Lung (tissue), 12 donors: ENCODE results near the gene PHYH. TPM values are rescaled to one million over a fixed set of nuclear protein-coding genes. Genes with fewer than 3 reads are reported as not detected.

Source experiments
- ATAC-seq: fragments of 200-7000 bp; cut with Tn5 transposase; one replicate; pipeline ENCODE4 v1.9.1; 2020; ENCODE audit warnings: moderate number of reproducible peaks; ENCODE audit not compliant: insufficient read depth, low FRiP score
- DNase-seq, 3 donors: peaks; one replicate each; pipeline ENCODE4 v3.0.0-alpha.2; 2013 to 2017
- H3K27ac ChIP-seq, 2 donors: one replicate each; pipeline ENCODE4 v1.5.1; 2013; ENCODE audit warnings: mild to moderate bottlenecking in 2 of 2, moderate library complexity in 2 of 2, control low read depth in 1 of 2, inconsistent platforms in 1 of 2, low read depth in 1 of 2, low read length in 1 of 2
- H3K27me3 ChIP-seq, 3 donors: one replicate each; pipeline ENCODE4 v1.5.1; 2013; ENCODE audit warnings: low read length in 2 of 3; ENCODE audit not compliant: control insufficient read depth in 3 of 3, insufficient read depth in 3 of 3
- H3K36me3 ChIP-seq, 4 donors: one replicate each; pipeline ENCODE4 v1.5.1; 2013; ENCODE audit warnings: low read length in 4 of 4, mild to moderate bottlenecking in 1 of 4, moderate library complexity in 1 of 4; ENCODE audit not compliant: control insufficient read depth in 4 of 4, insufficient read depth in 4 of 4
- H3K4me1 ChIP-seq, 5 donors: one replicate each; pipeline ENCODE4 v1.5.1; 2013; ENCODE audit warnings: low read length in 5 of 5, mild to moderate bottlenecking in 2 of 5, moderate library complexity in 1 of 5; ENCODE audit not compliant: control insufficient read depth in 5 of 5, insufficient read depth in 5 of 5
- H3K4me3 ChIP-seq: one replicate; pipeline ENCODE4 v1.5.1; 2013; ENCODE audit warnings: mild to moderate bottlenecking, control low read depth, moderate library complexity
- H3K9ac ChIP-seq, 2 donors: one replicate each; pipeline ENCODE4 v1.5.1; 2013; ENCODE audit warnings: low read length in 2 of 2, control low read depth in 1 of 2; ENCODE audit not compliant: insufficient read depth in 1 of 2
- H3K9me3 ChIP-seq, 4 donors: one replicate each; pipeline ENCODE4 v1.5.1; 2013; ENCODE audit warnings: low read length in 3 of 4, mild to moderate bottlenecking in 1 of 4, moderate library complexity in 1 of 4; ENCODE audit not compliant: control insufficient read depth in 4 of 4, insufficient read depth in 3 of 4
- WGBS, 2 donors: extraction: QIAGEN DNeasy Blood & Tissue Kit; methylation state at CpG; one replicate each; pipeline ENCODE4 v1.1.7; 2013; 5-methylcytosine and 5-hydroxymethylcytosine counted together
- polyA plus RNA-seq, 2 donors: library from polyadenylated mRNA; stranded (reverse); fragments of 200-250 nt; gene quantifications; one replicate each; pipeline ENCODE4 v1.2.1, GENCODE V29; 2013
- total RNA-seq, 2 donors: library from RNA; depleted of rRNA in 1 of 2; stranded (reverse); fragments of >200 nt in 1 of 2; gene quantifications; one replicate each; pipeline ENCODE4 v1.2.1, GENCODE V29; 2014 to 2021
- TF ChIP-seq, protein P1 (sequence below): IDR thresholded peaks from 2 replicates; pipeline ENCODE4 v1.5.1; 2012; ENCODE audit warnings: mild to moderate bottlenecking; ENCODE audit errors: control extremely low read depth, extremely low read depth
- donor health status: control.
- donor health status: control.
- donor health status: Bipolar disorder and iron deficiency.
- donor health status: healthy.
- donor health status: DM: yes; HTN: yes; CAD: no.

PHYH gene
- total and polyA plus RNA-seq, 4 donors, result 14.8 to 28.9 (median 22.8) TPM

DNA sequence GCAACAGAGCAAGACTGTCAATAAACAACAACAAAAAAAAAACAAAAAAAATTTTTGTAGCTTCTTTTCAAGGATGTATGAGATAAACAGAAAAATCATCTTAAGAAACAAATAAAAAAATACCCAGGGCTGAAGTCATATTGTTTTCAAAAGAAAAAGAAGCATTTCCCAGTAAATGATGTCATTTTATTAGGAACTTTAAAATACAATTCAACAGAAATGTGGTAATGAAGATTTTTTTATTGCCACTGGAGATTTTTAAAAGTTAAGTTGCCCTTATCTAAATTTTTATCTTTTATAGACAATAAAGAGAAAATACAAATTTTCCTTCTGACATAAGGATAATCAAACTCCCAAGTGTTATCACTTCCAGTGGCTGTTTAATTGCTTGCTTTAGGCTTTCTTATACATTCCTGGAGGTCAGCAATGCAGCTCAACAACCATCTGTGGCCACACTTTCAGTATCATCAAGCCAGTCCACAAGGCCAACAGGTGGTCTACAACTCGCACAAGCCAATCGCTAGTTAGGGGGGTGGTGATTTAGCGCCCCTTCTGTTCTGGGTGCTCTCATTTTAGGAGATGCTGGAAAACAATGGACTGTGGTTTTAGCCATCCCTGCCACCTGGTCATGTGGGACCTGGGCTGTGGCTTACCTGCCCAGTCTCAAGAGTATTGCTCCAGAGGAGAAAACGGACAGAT is 37.4 kb upstream of the PHYH start:
- no peaks in the 10 kb centered on the region for H3K9me3 ChIP-seq
- no peaks in the 10 kb centered on the region for H3K27me3 ChIP-seq
- DNase-seq (no peak), ATAC-seq (no peak)
- no peak overlapping the region for H3K27ac ChIP-seq
- no peak overlapping the region for H3K9ac ChIP-seq
- peaks cover 0 to 36% (median 11%) of the 10 kb centered on the region in 5 donors for H3K4me1 ChIP-seq
- TF ChIP-seq, protein P1, sequence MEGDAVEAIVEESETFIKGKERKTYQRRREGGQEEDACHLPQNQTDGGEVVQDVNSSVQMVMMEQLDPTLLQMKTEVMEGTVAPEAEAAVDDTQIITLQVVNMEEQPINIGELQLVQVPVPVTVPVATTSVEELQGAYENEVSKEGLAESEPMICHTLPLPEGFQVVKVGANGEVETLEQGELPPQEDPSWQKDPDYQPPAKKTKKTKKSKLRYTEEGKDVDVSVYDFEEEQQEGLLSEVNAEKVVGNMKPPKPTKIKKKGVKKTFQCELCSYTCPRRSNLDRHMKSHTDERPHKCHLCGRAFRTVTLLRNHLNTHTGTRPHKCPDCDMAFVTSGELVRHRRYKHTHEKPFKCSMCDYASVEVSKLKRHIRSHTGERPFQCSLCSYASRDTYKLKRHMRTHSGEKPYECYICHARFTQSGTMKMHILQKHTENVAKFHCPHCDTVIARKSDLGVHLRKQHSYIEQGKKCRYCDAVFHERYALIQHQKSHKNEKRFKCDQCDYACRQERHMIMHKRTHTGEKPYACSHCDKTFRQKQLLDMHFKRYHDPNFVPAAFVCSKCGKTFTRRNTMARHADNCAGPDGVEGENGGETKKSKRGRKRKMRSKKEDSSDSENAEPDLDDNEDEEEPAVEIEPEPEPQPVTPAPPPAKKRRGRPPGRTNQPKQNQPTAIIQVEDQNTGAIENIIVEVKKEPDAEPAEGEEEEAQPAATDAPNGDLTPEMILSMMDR, result no peak
- no peak overlapping the region for H3K4me3 ChIP-seq
- 96 to 97% methylated on average over 4 of the region's 4 CpGs for WGBS, 2 donors
- H3K36me3 ChIP-seq, result peaks cover 2 to 29% (median 11%) of the 10 kb centered on the region in 4 donors

DNA sequence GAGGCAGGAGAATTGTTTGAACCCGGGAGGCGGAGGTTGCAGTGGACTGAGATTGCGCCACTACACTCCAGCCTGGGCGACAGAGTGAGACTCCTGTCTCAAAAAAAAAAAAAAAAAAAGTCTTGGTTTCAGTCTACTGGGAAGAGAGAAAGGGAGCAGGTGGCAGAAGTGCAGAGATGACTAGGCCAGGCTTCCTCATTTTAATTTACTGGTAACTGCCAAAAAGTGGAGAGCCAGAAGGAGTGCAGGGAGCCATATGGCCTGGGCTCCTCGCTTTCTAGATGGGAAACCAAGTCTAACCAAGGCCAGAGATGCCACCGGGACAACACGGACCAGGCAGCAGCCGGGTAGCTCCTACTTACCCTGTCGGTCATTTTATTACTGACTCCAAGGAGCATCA is 36.0 kb upstream of the PHYH start:
- H3K36me3 ChIP-seq, result peaks cover 7 to 40% (median 21%) of the 10 kb centered on the region in 4 donors
- ATAC-seq, result no peak
- H3K9me3 ChIP-seq, result no peaks in the 10 kb centered on the region
- no peak overlapping the region for H3K27ac ChIP-seq
- H3K4me1 ChIP-seq, result peaks cover 0 to 33% (median 11%) of the 10 kb centered on the region in 5 donors
- TF ChIP-seq, protein P1, result no peak
- no peak for DNase-seq
- no peak overlapping the region for H3K4me3 ChIP-seq
- H3K27me3 ChIP-seq, result no peaks in the 10 kb centered on the region
- no peak overlapping the region for H3K9ac ChIP-seq
- 81 to 92% methylated on average over 9 of the region's 9 CpGs for WGBS, 2 donors

DNA sequence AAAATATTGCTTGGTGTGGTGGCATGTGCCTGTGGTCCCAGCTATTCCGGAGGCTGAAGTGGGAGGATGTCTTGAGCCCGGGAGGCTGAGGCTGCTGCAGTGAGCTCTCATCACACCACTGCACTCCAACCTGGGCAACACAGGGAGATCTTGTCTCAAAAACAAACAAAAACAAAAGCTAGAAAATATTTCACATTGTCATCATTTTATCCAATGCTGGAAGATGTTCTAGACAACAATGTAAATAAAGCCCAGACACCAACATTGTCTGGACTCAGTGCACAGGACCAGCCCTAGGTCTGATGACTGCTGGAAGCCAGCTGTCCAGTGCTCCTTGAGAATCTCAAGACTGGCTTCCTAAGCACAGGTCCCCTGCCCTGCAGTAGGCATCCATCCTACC is 34.7 kb upstream of the PHYH start:
- TF ChIP-seq, protein P1, result no peak
- no peak for DNase-seq
- WGBS, 2 donors, result 97% methylated on average over 2 of the region's 2 CpGs
- peaks cover 0 to 20% (median 10%) of the 10 kb centered on the region in 5 donors for H3K4me1 ChIP-seq
- H3K9me3 ChIP-seq, result no peaks in the 10 kb centered on the region
- H3K36me3 ChIP-seq, result peaks cover 7 to 47% (median 27%) of the 10 kb centered on the region in 4 donors
- no peak overlapping the region for H3K4me3 ChIP-seq
- H3K27ac ChIP-seq, result no peak overlapping the region
- ATAC-seq, result no peak
- H3K9ac ChIP-seq, result no peak overlapping the region
- no peaks in the 10 kb centered on the region for H3K27me3 ChIP-seq
